ENCODE results near the gene PACRG.

Gene PACRG

GRCh38 chr6:162957062-162957461, 229.3 kb downstream of the PACRG start:
- no peak overlapping the region for H2BK15ac ChIP-seq (ENCODE audit: low read depth, poor library complexity, severe bottlenecking)
- no peak overlapping the region for H3K18ac ChIP-seq (ENCODE audit: low read depth in 1 of 2, low read length in 2 of 2)
- no peak for DNase-seq
- H3K4me2 ChIP-seq (ENCODE audit: low read length, poor library complexity, severe bottlenecking) = no peak overlapping the region
- H4K91ac ChIP-seq (ENCODE audit: low read length) = no peak overlapping the region
- no peak overlapping the region for H2BK5ac ChIP-seq (ENCODE audit: low read depth, low read length, poor library complexity, severe bottlenecking)
- no peak overlapping the region for H3K9ac ChIP-seq (ENCODE audit: low read length)
- H3K4ac ChIP-seq (ENCODE audit: low read depth in 1 of 2, low read length in 2 of 2) = no peak overlapping the region
- no peak overlapping the region for H3K27ac ChIP-seq (ENCODE audit: low read length, poor library complexity, severe bottlenecking)
- H3K4me1 ChIP-seq (ENCODE audit: control insufficient read depth, insufficient read depth, low read depth, low read length) = no peaks in the 10 kb centered on the region
- no peak overlapping the region for H3K23ac ChIP-seq (ENCODE audit: low read length in 2 of 2)
- no peaks in the 10 kb centered on the region for H3K36me3 ChIP-seq (ENCODE audit: control insufficient read depth in 1 of 2, insufficient read depth in 2 of 2, low read depth in 1 of 2, low read length in 2 of 2)
- no peak overlapping the region for H2BK120ac ChIP-seq (ENCODE audit: low read depth, low read length)
- H2BK12ac ChIP-seq (ENCODE audit: low read length in 2 of 2) = no peak overlapping the region
- no peak overlapping the region for H3K14ac ChIP-seq (ENCODE audit: low read length in 2 of 2)
- no peak overlapping the region for H2AFZ ChIP-seq (ENCODE audit: low read depth, low read length)
- no peaks in the 10 kb centered on the region for H3K27me3 ChIP-seq (ENCODE audit: control insufficient read depth in 1 of 2, insufficient read depth in 1 of 2, low read length in 2 of 2)
- H2AK5ac ChIP-seq (ENCODE audit: low read length, severe bottlenecking) = no peak overlapping the region
- H4K8ac ChIP-seq (ENCODE audit: low read length) = no peak overlapping the region
- no peaks in the 10 kb centered on the region for H3K79me1 ChIP-seq (replicated peaks; ENCODE audit: low read length, poor library complexity, severe bottlenecking)
- no peak overlapping the region for H3K4me3 ChIP-seq (ENCODE audit: insufficient read depth in 1 of 2, low read depth in 1 of 2, low read length in 2 of 2)
- no peaks in the 10 kb centered on the region for H3K9me3 ChIP-seq (ENCODE audit: control insufficient read depth, low read length)
- 96% methylated on average over 3 of the region's 3 CpGs for WGBS

- H2AFZ ChIP-seq (ENCODE audit: low read depth, low read length) = no peak overlapping the region
- no peak overlapping the region for H3K4me2 ChIP-seq (ENCODE audit: low read length, poor library complexity, severe bottlenecking)
- no peaks in the 10 kb centered on the region for H3K36me3 ChIP-seq (ENCODE audit: control insufficient read depth in 1 of 2, insufficient read depth in 2 of 2, low read depth in 1 of 2, low read length in 2 of 2)
- H3K14ac ChIP-seq (ENCODE audit: low read length in 2 of 2) = no peak overlapping the region
- no peak overlapping the region for H3K18ac ChIP-seq (ENCODE audit: low read depth in 1 of 2, low read length in 2 of 2)
- DNase-seq = no peak
- H2AK5ac ChIP-seq (ENCODE audit: low read length, severe bottlenecking) = no peak overlapping the region
- no peak overlapping the region for H3K27ac ChIP-seq (ENCODE audit: low read length, poor library complexity, severe bottlenecking)
- H2BK120ac ChIP-seq (ENCODE audit: low read depth, low read length) = no peak overlapping the region
- H3K79me1 ChIP-seq (replicated peaks; ENCODE audit: low read length, poor library complexity, severe bottlenecking) = no peaks in the 10 kb centered on the region
- no peak overlapping the region for H3K4ac ChIP-seq (ENCODE audit: low read depth in 1 of 2, low read length in 2 of 2)
- H2BK5ac ChIP-seq (ENCODE audit: low read depth, low read length, poor library complexity, severe bottlenecking) = no peak overlapping the region
- H2BK15ac ChIP-seq (ENCODE audit: low read depth, poor library complexity, severe bottlenecking) = no peak overlapping the region
- H4K8ac ChIP-seq (ENCODE audit: low read length) = no peak overlapping the region
- no peak overlapping the region for H4K91ac ChIP-seq (ENCODE audit: low read length)
- 75% methylated on average over 2 of the region's 3 CpGs for WGBS
- no peak overlapping the region for H3K9ac ChIP-seq (ENCODE audit: low read length)
- no peak overlapping the region for H3K4me3 ChIP-seq (ENCODE audit: insufficient read depth in 1 of 2, low read depth in 1 of 2, low read length in 2 of 2)
- no peak overlapping the region for H3K23ac ChIP-seq (ENCODE audit: low read length in 2 of 2)
- H3K27me3 ChIP-seq (ENCODE audit: control insufficient read depth in 1 of 2, insufficient read depth in 1 of 2, low read length in 2 of 2) = no peaks in the 10 kb centered on the region
- no peak overlapping the region for H2BK12ac ChIP-seq (ENCODE audit: low read length in 2 of 2)
- H3K4me1 ChIP-seq (ENCODE audit: control insufficient read depth, insufficient read depth, low read depth, low read length) = no peaks in the 10 kb centered on the region
- H3K9me3 ChIP-seq (ENCODE audit: control insufficient read depth, low read length) = no peaks in the 10 kb centered on the region
Measured at GRCh38 chr6:162960679-162961457, 233.1 kb downstream of the PACRG start.

- H4K8ac ChIP-seq (ENCODE audit: low read length) = no peak overlapping the region
- H3K36me3 ChIP-seq (ENCODE audit: control insufficient read depth in 1 of 2, insufficient read depth in 2 of 2, low read depth in 1 of 2, low read length in 2 of 2) = no peaks in the 10 kb centered on the region
- H2BK120ac ChIP-seq (ENCODE audit: low read depth, low read length) = no peak overlapping the region
- H3K23ac ChIP-seq (ENCODE audit: low read length in 2 of 2) = no peak overlapping the region
- no peak overlapping the region for H3K14ac ChIP-seq (ENCODE audit: low read length in 2 of 2)
- peak; percentile 13 for DNase-seq
- no peak overlapping the region for H3K4me3 ChIP-seq (ENCODE audit: insufficient read depth in 1 of 2, low read depth in 1 of 2, low read length in 2 of 2)
- H3K18ac ChIP-seq (ENCODE audit: low read depth in 1 of 2, low read length in 2 of 2) = no peak overlapping the region
- no peaks in the 10 kb centered on the region for H3K27me3 ChIP-seq (ENCODE audit: control insufficient read depth in 1 of 2, insufficient read depth in 1 of 2, low read length in 2 of 2)
- no peak overlapping the region for H2BK5ac ChIP-seq (ENCODE audit: low read depth, low read length, poor library complexity, severe bottlenecking)
- H2BK15ac ChIP-seq (ENCODE audit: low read depth, poor library complexity, severe bottlenecking) = no peak overlapping the region
- no peak overlapping the region for H4K91ac ChIP-seq (ENCODE audit: low read length)
- no peak overlapping the region for H2AK5ac ChIP-seq (ENCODE audit: low read length, severe bottlenecking)
- peak overlapping the region in 1 of 2 experiments; percentile 38 for H3K4ac ChIP-seq (ENCODE audit: low read depth in 1 of 2, low read length in 2 of 2)
- no peak overlapping the region for H3K27ac ChIP-seq (ENCODE audit: low read length, poor library complexity, severe bottlenecking)
- no peaks in the 10 kb centered on the region for H3K9me3 ChIP-seq (ENCODE audit: control insufficient read depth, low read length)
- H3K4me2 ChIP-seq (ENCODE audit: low read length, poor library complexity, severe bottlenecking) = no peak overlapping the region
- H2AFZ ChIP-seq (ENCODE audit: low read depth, low read length) = no peak overlapping the region
- H3K9ac ChIP-seq (ENCODE audit: low read length) = no peak overlapping the region
- no peaks in the 10 kb centered on the region for H3K79me1 ChIP-seq (replicated peaks; ENCODE audit: low read length, poor library complexity, severe bottlenecking)
- H2BK12ac ChIP-seq (ENCODE audit: low read length in 2 of 2) = no peak overlapping the region
- H3K4me1 ChIP-seq (ENCODE audit: control insufficient read depth, insufficient read depth, low read depth, low read length) = no peaks in the 10 kb centered on the region
Measured at GRCh38 chr6:162962093-162962492, 234.3 kb downstream of the PACRG start.

GRCh38 chr6:162963861-162964260, 236.1 kb downstream of the PACRG start:
- Histone ChIP-seq H3K4me2 (ENCODE audit: low read length, poor library complexity, severe bottlenecking) (no peak overlapping the region), H3K27me3 (ENCODE audit: control insufficient read depth in 1 of 2, insufficient read depth in 1 of 2, low read length in 2 of 2) (no peaks in the 10 kb centered on the region), H3K14ac (ENCODE audit: low read length in 2 of 2) (no peak overlapping the region), H3K9me3 (ENCODE audit: control insufficient read depth, low read length) (no peaks in the 10 kb centered on the region), H3K18ac (ENCODE audit: low read depth in 1 of 2, low read length in 2 of 2) (no peak overlapping the region), H3K79me1 (replicated peaks; ENCODE audit: low read length, poor library complexity, severe bottlenecking) (no peaks in the 10 kb centered on the region), H2BK15ac (ENCODE audit: low read depth, poor library complexity, severe bottlenecking) (no peak overlapping the region), H3K23ac (ENCODE audit: low read length in 2 of 2) (no peak overlapping the region), H3K4ac (ENCODE audit: low read depth in 1 of 2, low read length in 2 of 2) (no peak overlapping the region), H2BK12ac (ENCODE audit: low read length in 2 of 2) (no peak overlapping the region), H4K8ac (ENCODE audit: low read length) (no peak overlapping the region), H2AK5ac (ENCODE audit: low read length, severe bottlenecking) (no peak overlapping the region), H3K36me3 (ENCODE audit: control insufficient read depth in 1 of 2, insufficient read depth in 2 of 2, low read depth in 1 of 2, low read length in 2 of 2) (no peaks in the 10 kb centered on the region), H2BK120ac (ENCODE audit: low read depth, low read length) (no peak overlapping the region), H3K4me3 (ENCODE audit: insufficient read depth in 1 of 2, low read depth in 1 of 2, low read length in 2 of 2) (peak overlapping the region in 1 of 2 experiments; percentile 16), H2BK5ac (ENCODE audit: low read depth, low read length, poor library complexity, severe bottlenecking) (no peak overlapping the region), H3K9ac (ENCODE audit: low read length) (peak overlapping the region; percentile 59), H2AFZ (ENCODE audit: low read depth, low read length) (no peak overlapping the region), H3K4me1 (ENCODE audit: control insufficient read depth, insufficient read depth, low read depth, low read length) (no peaks in the 10 kb centered on the region), H3K27ac (ENCODE audit: low read length, poor library complexity, severe bottlenecking) (peak overlapping the region; percentile 72), H4K91ac (ENCODE audit: low read length) (no peak overlapping the region)
- peak; percentile 25 for DNase-seq
- no CpG with 5 or more reads among the region's 1 CpG for WGBS
